Activated naive CD8-positive, alpha-beta T cell treated with anti-CD3 and anti-CD28 coated beads, Interleukin-2, amount 10 ng/mL, durations not matched to agents 7 days and 5 days (primary cell): ENCODE data around the gene PRKG1. TPM values are rescaled to one million over a fixed set of nuclear protein-coding genes. Genes with fewer than 3 reads are reported as not detected.
"Not testable (repeated sequence)": the region's sequence is repeated elsewhere in the genome, so short reads cannot be mapped to it uniquely, and the experiment has no call there.

ENCODE experiments used
- ATAC-seq: fragments of 150-1000 bp; cut with Tn5 transposase; one replicate; pipeline ENCODE4 v1.10.0; 2021; ENCODE audit warnings: low read depth, moderate library complexity
- POLR2A ChIA-PET: fragments of 350-600 bp; sonication (Branson Sonifier 250); formaldehyde crosslinking; loops from one replicate; lab custom pipeline; 2021; ENCODE audit warnings: antibody characterized with exemption; lab: Charles Lee
- DNase-seq: peaks from one replicate; pipeline ENCODE4 v3.0.0; 2021
- H3K27ac Mint-ChIP-seq: one replicate; pipeline ENCODE4 v1.8.0; 2022; ENCODE audit warnings: mild to moderate bottlenecking, mixed read lengths
- H3K27me3 Mint-ChIP-seq: one replicate; pipeline ENCODE4 v1.8.0; 2022; ENCODE audit warnings: mild to moderate bottlenecking, moderate library complexity, mixed read lengths
- H3K36me3 Mint-ChIP-seq: one replicate; pipeline ENCODE4 v1.8.0; 2021; ENCODE audit warnings: mild to moderate bottlenecking, mixed read lengths
- H3K4me1 Mint-ChIP-seq: one replicate; pipeline ENCODE4 v1.8.0; 2021; ENCODE audit warnings: mixed read lengths
- H3K4me3 Mint-ChIP-seq: one replicate; pipeline ENCODE4 v1.8.0; 2022; ENCODE audit warnings: mild to moderate bottlenecking, moderate library complexity, mixed read lengths
- H3K9me3 Mint-ChIP-seq: one replicate; pipeline ENCODE4 v1.8.0; 2021; ENCODE audit warnings: mixed read lengths
- total RNA-seq, 2 experiments: library from RNA; stranded (reverse); gene quantifications; one replicate each; pipeline ENCODE4 v1.2.3, GENCODE V29; 2021

The PRKG1 gene
- total RNA-seq, 2 experiments from 2014 or later, result not detected

DNA sequence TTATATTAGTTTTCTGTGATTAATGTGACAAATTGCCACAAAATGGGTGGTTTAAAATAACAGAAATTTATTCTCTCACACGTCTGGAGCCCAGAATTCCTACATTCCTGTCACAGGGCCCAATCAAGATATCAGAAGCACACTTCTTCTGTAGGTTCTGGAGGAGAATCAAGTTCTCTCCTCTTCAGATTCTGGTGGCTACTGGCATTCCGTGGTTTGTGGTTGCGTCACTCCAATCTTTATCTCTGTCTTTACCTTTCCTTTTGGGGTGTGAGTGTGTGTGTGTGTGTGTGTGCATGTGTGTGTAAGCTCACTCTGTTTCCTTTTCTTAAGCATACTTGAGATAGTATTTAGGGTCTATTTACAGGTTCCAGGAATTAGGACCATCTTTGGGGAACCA is 1124.3 kb downstream of the PRKG1 start:
- no peak for ATAC-seq
- H3K4me3 Mint-ChIP-seq, result no peak overlapping the region
- no peak for DNase-seq
- H3K27ac Mint-ChIP-seq, result no peak overlapping the region
- no peaks in the 10 kb centered on the region for H3K27me3 Mint-ChIP-seq
- POLR2A ChIA-PET, result no interaction called here
- no peaks in the 10 kb centered on the region for H3K36me3 Mint-ChIP-seq
- no peaks in the 10 kb centered on the region for H3K9me3 Mint-ChIP-seq
- no peaks in the 10 kb centered on the region for H3K4me1 Mint-ChIP-seq

- ATAC-seq, H3K9me3 Mint-ChIP-seq, H3K36me3 Mint-ChIP-seq, H3K27ac Mint-ChIP-seq, H3K27me3 Mint-ChIP-seq, H3K4me1 Mint-ChIP-seq, DNase-seq, H3K4me3 Mint-ChIP-seq, POLR2A ChIA-PET: not testable (repeated sequence)
Measured at GRCh38 chr10:52204906-52205305, 1130.6 kb downstream of the PRKG1 start.

DNA sequence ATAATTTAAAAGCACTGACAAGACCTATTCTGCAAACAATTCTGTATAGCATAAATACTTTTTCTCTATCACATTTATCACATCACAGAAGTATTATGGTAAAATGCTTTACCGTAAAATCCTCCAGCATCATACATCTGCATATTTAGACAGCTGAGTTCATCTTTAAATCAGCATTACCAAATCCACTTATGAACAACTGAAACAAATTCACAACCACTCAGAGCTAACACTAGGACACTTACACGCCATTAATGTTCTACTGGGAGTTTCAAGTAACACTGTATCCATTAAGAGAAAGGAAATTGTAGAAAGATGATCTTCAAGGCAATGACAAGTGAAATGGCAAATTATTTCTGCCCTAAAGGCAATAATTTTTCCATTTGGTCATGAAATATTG is 1134.1 kb downstream of the PRKG1 start:
- H3K27me3 Mint-ChIP-seq, result no peaks in the 10 kb centered on the region
- H3K36me3 Mint-ChIP-seq, result no peaks in the 10 kb centered on the region
- DNase-seq, result no peak
- H3K4me3 Mint-ChIP-seq, result no peak overlapping the region
- no peaks in the 10 kb centered on the region for H3K4me1 Mint-ChIP-seq
- POLR2A ChIA-PET, result no interaction called here
- no peak overlapping the region for H3K27ac Mint-ChIP-seq
- no peak for ATAC-seq
- no peaks in the 10 kb centered on the region for H3K9me3 Mint-ChIP-seq

DNA sequence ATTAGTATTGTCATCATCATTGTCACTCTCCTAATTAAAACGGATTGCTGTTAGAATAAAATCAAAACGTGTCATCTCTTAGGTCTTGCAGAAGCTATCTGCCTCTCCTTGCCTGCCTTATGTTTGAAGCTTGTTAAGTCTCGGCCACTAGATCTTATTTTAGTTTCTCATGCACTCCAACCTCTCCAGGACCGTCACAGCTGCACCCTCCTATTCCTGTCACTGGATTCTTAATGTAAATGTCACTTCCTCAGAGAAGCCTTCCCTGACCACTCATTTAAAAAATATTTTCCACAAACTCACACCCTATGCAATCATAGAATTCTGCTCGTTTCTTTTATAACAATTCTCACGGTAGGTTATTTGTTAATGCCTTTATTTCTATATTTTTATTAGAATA is 1135.9 kb downstream of the PRKG1 start:
- Mint-ChIP-seq H3K4me1 (no peaks in the 10 kb centered on the region), H3K36me3 (no peaks in the 10 kb centered on the region), H3K4me3 (no peak overlapping the region), H3K27ac (no peak overlapping the region), H3K9me3 (no peaks in the 10 kb centered on the region), H3K27me3 (no peaks in the 10 kb centered on the region)
- ATAC-seq (no peak), DNase-seq (no peak)
- POLR2A ChIA-PET, result no interaction called here

GRCh38 chr10:52212062-52212461 is 1137.8 kb downstream of the PRKG1 start:
- H3K27ac Mint-ChIP-seq, result no peak overlapping the region
- ATAC-seq, result no peak
- H3K4me3 Mint-ChIP-seq, result no peak overlapping the region
- H3K36me3 Mint-ChIP-seq, result no peaks in the 10 kb centered on the region
- H3K27me3 Mint-ChIP-seq, result no peaks in the 10 kb centered on the region
- POLR2A ChIA-PET, result no interaction called here
- H3K4me1 Mint-ChIP-seq, result no peaks in the 10 kb centered on the region
- H3K9me3 Mint-ChIP-seq, result no peaks in the 10 kb centered on the region
- DNase-seq, result no peak

DNA sequence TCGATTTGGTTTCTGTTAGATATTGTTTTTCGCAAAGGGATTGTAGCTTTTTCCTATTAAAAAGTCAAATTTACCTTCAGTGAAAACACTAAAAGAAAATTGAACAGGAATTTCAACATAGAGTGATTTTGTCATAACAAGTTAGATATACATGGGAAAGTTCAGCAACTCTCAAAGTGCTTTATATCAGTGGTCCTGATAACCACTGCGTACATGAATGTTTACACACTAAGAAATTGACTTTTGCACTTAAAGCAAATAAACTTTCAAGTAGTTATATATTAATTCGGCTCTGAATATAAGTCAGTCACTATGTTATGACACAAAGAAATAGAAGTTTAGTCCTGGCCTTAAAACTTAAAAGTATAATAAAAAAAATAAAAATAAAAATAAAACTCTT is 1138.5 kb downstream of the PRKG1 start:
- no peaks in the 10 kb centered on the region for H3K27me3 Mint-ChIP-seq
- ATAC-seq (no peak), DNase-seq (no peak)
- no peak overlapping the region for H3K4me3 Mint-ChIP-seq
- no peaks in the 10 kb centered on the region for H3K4me1 Mint-ChIP-seq
- no peaks in the 10 kb centered on the region for H3K36me3 Mint-ChIP-seq
- POLR2A ChIA-PET, result no interaction called here
- no peak overlapping the region for H3K27ac Mint-ChIP-seq
- no peaks in the 10 kb centered on the region for H3K9me3 Mint-ChIP-seq

DNA sequence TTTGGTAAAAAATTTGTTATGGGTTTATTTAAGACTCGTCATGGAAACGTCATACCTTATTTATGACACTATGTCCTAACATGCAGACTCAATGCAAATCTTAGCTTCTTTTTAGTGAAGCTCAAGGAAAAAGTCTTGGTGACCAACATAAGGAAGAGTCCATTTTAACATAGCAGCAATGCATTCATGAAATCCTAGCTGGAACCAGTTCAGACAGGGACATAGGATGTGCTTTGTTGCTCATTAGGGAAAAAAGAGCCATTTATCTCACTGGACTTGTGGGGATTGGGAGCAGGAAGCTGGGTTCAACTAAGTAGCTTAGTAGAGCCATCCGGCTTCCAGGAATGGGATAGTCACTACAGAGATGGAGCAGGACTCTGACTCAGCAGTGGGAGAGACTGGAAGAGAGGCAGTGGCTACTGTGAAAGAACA is 1139.0 kb downstream of the PRKG1 start:
- ATAC-seq, result no peak
- no peak overlapping the region for H3K27ac Mint-ChIP-seq
- POLR2A ChIA-PET, result no interaction called here
- no peaks in the 10 kb centered on the region for H3K36me3 Mint-ChIP-seq
- no peak for DNase-seq
- H3K4me3 Mint-ChIP-seq, result no peak overlapping the region
- H3K27me3 Mint-ChIP-seq, result no peaks in the 10 kb centered on the region
- H3K4me1 Mint-ChIP-seq, result no peaks in the 10 kb centered on the region
- H3K9me3 Mint-ChIP-seq, result no peaks in the 10 kb centered on the region

- DNase-seq, result no peak
- POLR2A ChIA-PET, result interaction anchor here (0.6 kb wide), 1 partner anchor 924 kb away, joined by 4 read pairs; no protein-coding TSS in a partner anchor
- no peaks in the 10 kb centered on the region for H3K36me3 Mint-ChIP-seq
- ATAC-seq, result peak; percentile 65
- no peaks in the 10 kb centered on the region for H3K9me3 Mint-ChIP-seq
- H3K4me3 Mint-ChIP-seq, result no peak overlapping the region
- no peak overlapping the region for H3K27ac Mint-ChIP-seq
- H3K4me1 Mint-ChIP-seq, result no peaks in the 10 kb centered on the region
- H3K27me3 Mint-ChIP-seq, result no peaks in the 10 kb centered on the region
Measured at GRCh38 chr10:52215745-52216361, 1141.6 kb downstream of the PRKG1 start.

GRCh38 chr10:52216852-52217251 is 1142.6 kb downstream of the PRKG1 start:
- no peaks in the 10 kb centered on the region for H3K27me3 Mint-ChIP-seq
- no peak for DNase-seq
- H3K4me1 Mint-ChIP-seq, result no peaks in the 10 kb centered on the region
- H3K9me3 Mint-ChIP-seq, result no peaks in the 10 kb centered on the region
- no peak overlapping the region for H3K27ac Mint-ChIP-seq
- no peaks in the 10 kb centered on the region for H3K36me3 Mint-ChIP-seq
- H3K4me3 Mint-ChIP-seq, result no peak overlapping the region
- no peak for ATAC-seq
- POLR2A ChIA-PET, result no interaction called here

GRCh38 chr10:52217531-52217930 is 1143.2 kb downstream of the PRKG1 start:
- Mint-ChIP-seq H3K36me3 (no peaks in the 10 kb centered on the region), H3K27ac (no peak overlapping the region), H3K9me3 (no peaks in the 10 kb centered on the region), H3K4me1 (no peaks in the 10 kb centered on the region), H3K27me3 (no peaks in the 10 kb centered on the region), H3K4me3 (no peak overlapping the region)
- DNase-seq (no peak), ATAC-seq (no peak)
- POLR2A ChIA-PET, result no interaction called here

- no peak overlapping the region for H3K27ac Mint-ChIP-seq
- H3K9me3 Mint-ChIP-seq, result no peaks in the 10 kb centered on the region
- no peak for DNase-seq
- H3K4me1 Mint-ChIP-seq, result no peaks in the 10 kb centered on the region
- no peaks in the 10 kb centered on the region for H3K36me3 Mint-ChIP-seq
- no peak for ATAC-seq
- POLR2A ChIA-PET, result no interaction called here
- H3K4me3 Mint-ChIP-seq, result no peak overlapping the region
- H3K27me3 Mint-ChIP-seq, result no peaks in the 10 kb centered on the region
Measured at GRCh38 chr10:52220947-52221346, 1146.7 kb downstream of the PRKG1 start.

GRCh38 chr10:52221923-52222322 is 1147.6 kb downstream of the PRKG1 start:
- H3K4me3 Mint-ChIP-seq, result no peak overlapping the region
- no peaks in the 10 kb centered on the region for H3K27me3 Mint-ChIP-seq
- no peaks in the 10 kb centered on the region for H3K9me3 Mint-ChIP-seq
- no peaks in the 10 kb centered on the region for H3K4me1 Mint-ChIP-seq
- H3K27ac Mint-ChIP-seq, result no peak overlapping the region
- DNase-seq (no peak), ATAC-seq (no peak)
- H3K36me3 Mint-ChIP-seq, result no peaks in the 10 kb centered on the region
- POLR2A ChIA-PET, result no interaction called here

- no peaks in the 10 kb centered on the region for H3K36me3 Mint-ChIP-seq
- H3K4me1 Mint-ChIP-seq, result no peaks in the 10 kb centered on the region
Measured at GRCh38 chr10:52226197-52226847, 1152.0 kb downstream of the PRKG1 start.

GRCh38 chr10:52228556-52228955 is 1154.3 kb downstream of the PRKG1 start:
- H3K9me3 Mint-ChIP-seq, result no peaks in the 10 kb centered on the region
- POLR2A ChIA-PET, result no interaction called here
- no peak for ATAC-seq

More at GRCh38 chr10:52226197-52226847, 1152.0 kb downstream of the PRKG1 start:
- POLR2A ChIA-PET, result no interaction called here
- Mint-ChIP-seq H3K4me3 (no peak overlapping the region), H3K27ac (no peak overlapping the region), H3K27me3 (no peaks in the 10 kb centered on the region), H3K9me3 (no peaks in the 10 kb centered on the region)
- ATAC-seq (no peak), DNase-seq (no peak)

More at GRCh38 chr10:52228556-52228955, 1154.3 kb downstream of the PRKG1 start:
- Mint-ChIP-seq H3K27me3 (peaks cover 5% of the 10 kb centered on the region), H3K4me1 (peaks cover 3% of the 10 kb centered on the region), H3K36me3 (no peaks in the 10 kb centered on the region), H3K4me3 (no peak overlapping the region), H3K27ac (no peak overlapping the region)
- no peak for DNase-seq
